ENCODE measurements around the gene ATP6V0D1.

Gene ATP6V0D1

DNA sequence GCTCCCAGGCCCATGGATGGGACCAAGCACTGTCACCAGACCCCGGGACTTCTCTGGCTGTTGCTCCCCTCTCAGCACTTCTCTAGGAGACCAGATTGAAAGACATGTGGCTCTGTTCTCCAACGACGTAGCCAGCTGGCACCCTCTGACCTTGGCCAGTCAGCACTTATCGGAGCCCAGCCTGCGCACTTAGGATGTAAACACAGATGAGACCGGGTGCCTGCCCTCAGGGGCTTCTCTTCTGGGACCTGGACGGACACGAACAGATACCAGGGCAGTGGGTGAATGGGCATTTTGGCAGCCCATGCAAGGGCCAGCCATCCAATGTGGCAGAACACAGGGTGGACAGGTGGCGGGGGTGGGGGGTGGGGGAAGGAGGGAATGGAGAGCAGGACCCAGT is 71.3 kb downstream of the ATP6V0D1 start:
- DNase-seq (ENCODE audit: low read depth in 2 of 3, low spot score in 2 of 3) = no peak

GRCh38 chr16:67407788-67408452 is 73.0 kb downstream of the ATP6V0D1 start:
- DNase-seq (ENCODE audit: low read depth in 2 of 3, low spot score in 2 of 3) = no peak

DNA sequence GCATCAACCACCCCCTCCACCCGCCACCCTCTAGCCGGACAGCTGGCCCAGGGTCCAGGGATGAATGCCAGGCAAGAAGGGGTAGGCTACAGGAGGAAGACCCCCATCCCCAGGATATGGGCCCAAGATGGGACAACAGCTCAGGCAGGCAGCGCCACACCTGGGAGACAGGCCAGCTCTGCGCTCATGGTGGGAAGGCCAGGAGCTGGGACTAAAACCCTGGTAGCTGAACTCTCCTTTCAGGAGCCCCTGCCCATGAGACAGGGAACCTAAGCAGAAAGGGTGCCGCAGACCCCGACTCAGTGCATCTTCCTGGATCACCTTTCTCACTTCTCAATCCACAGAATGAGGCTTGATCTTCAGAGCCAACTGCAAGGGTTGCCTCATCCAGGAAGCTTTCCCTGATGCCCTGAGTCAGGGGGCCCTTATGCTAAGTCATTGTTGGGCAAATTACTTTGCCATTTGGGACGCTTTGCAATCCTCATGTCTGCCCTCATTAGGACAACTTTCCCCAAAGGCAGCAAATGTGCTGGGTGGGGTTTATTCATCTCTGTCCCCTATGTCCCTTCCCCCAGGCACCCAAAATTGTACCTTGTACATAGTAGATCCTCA is 73.7 kb downstream of the ATP6V0D1 start:
- no peak for DNase-seq (ENCODE audit: low read depth in 2 of 3, low spot score in 2 of 3)

DNA sequence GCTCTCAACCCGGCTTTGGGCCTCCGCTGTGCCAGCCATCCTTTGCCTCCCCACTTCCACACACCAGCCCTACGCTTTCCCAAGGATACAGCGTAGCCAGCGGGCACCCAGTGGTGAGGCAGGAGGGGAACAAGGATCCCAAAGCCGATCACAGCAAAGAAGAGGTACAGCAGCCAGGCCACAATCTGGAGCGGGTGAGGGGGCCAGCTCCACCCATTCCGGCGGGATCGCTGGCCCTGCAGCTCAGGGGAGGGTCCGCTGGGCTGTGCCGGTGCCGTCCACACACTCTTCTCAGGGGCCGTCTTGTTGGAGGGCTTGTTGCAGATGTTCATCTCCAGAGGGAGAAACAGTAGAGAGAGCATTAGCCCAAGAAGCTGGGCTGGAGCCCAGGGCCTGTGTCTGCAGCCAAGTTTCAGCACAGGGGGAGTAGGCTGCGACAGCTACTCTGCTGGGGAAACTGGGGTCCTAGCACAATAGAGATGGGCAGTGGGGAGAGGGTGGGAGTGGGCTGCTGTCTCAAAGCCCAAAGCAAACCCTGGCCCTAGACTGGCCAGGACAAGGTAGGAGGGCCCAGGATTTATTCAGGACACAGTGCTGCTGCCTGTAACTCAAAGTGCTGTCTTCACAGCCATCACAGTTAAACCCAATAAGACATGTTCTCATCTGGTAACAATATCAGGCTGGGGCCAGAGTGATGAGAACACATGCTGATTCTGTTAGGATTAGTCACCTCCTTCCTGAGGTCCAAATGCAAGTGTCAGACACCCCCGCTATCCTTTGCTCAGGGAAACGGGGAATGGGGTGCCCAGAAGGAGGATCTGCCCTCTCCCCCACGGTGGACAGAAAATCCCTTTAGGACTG is 74.6 kb downstream of the ATP6V0D1 start:
- no peak for DNase-seq (ENCODE audit: low read depth in 2 of 3, low spot score in 2 of 3)

DNA sequence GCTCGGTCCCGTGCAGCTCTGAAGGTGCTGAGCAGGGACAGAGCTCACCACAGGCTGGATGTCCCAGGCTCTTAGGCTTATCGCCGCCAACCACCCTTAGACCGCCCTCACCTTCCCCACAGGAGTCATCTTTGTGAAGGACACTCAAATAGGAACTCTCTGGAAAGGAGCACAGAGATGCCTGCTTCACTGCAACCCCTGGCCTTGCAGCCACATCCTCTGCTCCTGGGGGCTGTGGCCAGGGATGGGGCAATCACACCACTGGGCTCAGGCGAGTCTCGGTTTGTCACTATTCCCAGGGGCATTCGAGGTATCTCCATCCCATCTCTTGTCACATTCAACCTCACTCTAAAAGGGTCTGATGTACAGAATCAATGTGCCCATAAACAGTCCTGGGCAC is 75.6 kb downstream of the ATP6V0D1 start:
- no peak for DNase-seq (ENCODE audit: low read depth in 2 of 3, low spot score in 2 of 3)

DNA sequence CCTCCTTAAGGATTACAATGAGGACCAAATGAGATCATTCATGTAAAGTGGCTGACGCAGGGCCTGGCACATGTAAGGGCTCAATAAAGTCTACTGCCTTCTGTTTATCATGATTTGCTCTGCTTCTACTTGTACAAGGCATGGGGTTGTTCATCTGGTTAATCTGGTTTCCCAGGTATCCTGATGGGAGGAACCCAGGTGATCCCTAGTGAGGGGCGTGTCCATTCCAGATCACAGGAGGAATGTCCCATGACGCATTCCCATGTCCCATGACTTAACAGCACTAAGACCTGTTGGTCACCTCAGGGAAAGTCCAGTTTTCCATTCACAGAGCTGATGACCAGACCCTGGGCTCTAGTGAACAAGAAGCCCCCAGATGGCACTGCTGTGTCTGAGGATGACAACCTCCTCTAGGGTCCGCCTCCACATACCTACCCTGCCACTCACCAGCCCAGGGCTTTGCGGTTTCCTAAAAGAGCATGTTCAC is 76.2 kb downstream of the ATP6V0D1 start:
- no peak for DNase-seq (ENCODE audit: low read depth in 2 of 3, low spot score in 2 of 3)

DNA sequence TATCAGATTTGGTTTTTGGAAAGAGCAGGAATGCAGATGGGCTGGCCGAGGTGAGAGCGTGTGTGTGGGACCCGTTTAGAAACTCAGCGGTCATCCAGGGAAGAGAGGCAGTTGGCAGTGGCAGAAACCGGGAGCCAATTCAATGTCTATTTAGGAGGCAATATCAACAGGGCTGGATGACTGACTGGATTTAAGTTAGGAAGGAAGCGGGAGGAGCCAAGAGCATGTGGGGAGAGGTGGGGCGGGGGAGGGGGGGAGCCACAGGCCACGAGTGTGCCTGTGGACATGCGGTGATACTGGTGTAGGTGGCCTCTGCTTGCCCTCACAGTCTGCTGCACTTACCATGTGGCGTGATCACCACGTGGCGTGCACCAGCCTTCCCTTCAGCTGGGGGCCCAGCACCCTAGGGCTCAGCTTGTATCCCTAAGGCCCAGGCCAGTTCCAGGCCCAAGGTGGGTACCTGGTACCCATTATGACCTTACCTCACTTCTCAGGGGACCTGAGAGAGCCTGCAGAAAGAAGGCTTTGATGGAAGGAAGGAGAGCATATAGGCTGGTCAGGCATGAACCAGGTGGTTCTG is 76.9 kb downstream of the ATP6V0D1 start:
- no peak for DNase-seq (ENCODE audit: low read depth in 2 of 3, low spot score in 2 of 3)

DNA sequence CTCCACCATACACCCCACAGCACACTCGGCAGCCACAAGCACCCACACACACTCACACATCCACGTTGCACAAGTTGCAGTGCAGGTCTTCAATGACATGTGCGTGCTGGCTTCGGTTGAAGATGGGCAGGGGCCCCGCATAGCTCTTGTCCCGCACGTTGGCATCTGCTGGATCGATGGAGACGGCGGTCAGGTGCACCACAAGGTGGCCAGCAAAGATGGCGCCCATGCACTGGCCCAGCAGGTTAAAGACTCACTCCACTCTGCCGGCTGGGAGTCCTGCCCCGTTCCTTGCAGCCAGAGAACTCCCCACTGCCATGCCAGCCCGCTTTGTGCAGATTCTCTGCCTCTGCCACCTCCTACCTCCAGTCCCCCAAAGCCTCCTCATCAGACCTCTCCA is 80.1 kb downstream of the ATP6V0D1 start:
- DNase-seq (ENCODE audit: low read depth in 2 of 3, low spot score in 2 of 3) = no peak

DNA sequence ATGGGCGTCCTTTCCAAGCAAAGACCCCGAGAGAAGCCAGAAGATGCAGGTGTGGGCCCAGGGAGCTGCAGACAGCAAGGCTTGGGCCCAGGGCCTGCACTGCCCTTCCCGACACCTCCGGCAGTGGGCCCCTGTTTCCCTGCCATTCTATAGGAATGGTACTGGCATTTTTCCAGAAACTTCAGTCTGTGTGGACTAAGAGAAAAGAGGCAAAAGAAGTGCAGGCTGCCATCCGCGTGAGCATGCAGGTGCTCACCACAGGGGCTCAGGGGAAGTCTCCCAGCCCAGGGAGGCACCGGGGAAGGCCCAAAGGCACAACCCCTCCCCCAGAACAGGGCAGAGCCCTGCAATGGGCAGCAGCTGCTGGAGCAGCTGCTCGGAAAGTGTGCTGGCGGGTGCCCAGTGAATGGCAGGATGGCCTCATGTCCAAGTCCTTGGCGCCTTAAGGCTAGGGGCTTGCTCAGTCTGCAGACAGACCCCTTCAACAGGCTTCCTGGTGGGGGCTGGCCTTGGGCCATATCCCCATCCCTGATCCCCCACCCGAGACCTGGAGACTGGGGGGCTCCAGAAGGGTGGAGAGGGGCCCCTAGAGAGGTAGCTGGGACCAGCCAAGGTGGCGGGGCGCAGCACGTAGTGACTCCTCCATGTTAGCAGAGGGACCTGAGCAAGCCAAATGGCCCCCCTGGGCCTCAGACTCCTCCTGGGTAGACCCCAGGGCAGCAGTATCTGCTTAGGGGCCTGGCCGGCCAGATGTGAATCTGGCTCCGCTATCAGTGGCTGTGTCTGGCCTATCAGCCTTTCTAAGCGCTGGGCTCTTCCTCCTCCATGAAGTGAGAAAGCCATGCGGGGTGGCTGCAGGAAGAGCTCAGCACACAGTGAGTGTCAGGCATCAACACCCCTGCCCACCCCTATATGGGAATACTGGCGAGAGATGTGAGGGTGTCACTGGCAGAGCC is 80.9 kb downstream of the ATP6V0D1 start:
- DNase-seq (ENCODE audit: low read depth in 2 of 3, low spot score in 2 of 3) = no peak

- DNase-seq (ENCODE audit: low read depth in 2 of 3, low spot score in 2 of 3) = peak in 1 of 3 experiments; percentile 54
Measured at GRCh38 chr16:67399218-67399733, 81.7 kb downstream of the ATP6V0D1 start.

GRCh38 chr16:67398546-67399217 is 82.3 kb downstream of the ATP6V0D1 start:
- DNase-seq (ENCODE audit: low read depth in 2 of 3, low spot score in 2 of 3) = no peak

GRCh38 chr16:67397812-67398545 is 83.0 kb downstream of the ATP6V0D1 start:
- DNase-seq (ENCODE audit: low read depth in 2 of 3, low spot score in 2 of 3) = no peak

GRCh38 chr16:67397036-67397801 is 83.7 kb downstream of the ATP6V0D1 start:
- no peak for DNase-seq (ENCODE audit: low read depth in 2 of 3, low spot score in 2 of 3)

- no peak for DNase-seq (ENCODE audit: low read depth in 2 of 3, low spot score in 2 of 3)
Measured at GRCh38 chr16:67396159-67397035, 84.6 kb downstream of the ATP6V0D1 start.

DNA sequence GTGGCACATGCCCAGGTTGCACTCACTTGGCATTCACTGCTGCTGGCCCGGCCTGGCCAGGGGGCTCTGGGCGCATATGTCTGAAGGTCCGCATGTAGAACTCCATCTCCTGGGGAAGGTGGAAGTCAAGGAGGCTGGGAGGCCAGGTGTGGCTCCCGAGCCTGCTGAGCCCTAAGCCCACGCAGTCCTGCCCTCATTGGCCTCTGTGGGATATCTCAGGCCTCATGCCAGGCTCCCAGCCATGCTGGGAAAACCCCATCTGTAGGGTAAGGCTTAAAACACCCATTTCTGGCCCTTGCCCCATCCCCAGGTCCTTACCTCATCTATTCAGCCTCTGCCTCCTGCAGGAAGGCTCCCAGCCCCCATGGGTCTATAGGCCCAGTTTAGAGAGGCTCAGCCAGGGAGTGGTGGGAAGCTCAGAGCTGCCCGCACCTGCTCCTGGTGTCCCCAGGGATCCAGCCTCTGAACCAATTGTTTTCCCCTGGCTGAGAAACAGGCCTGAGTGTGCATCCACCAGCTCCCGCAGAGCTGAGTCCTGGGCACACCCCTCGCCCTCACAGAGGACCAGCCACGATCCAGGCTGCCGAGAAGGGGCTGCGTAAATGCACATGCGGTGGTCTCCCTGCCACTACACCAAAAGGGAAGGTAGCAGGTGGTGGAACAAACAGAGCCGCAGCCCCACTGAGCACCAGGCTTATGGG is 85.3 kb downstream of the ATP6V0D1 start:
- DNase-seq (ENCODE audit: low read depth in 2 of 3, low spot score in 2 of 3) = no peak

- no peak for DNase-seq (ENCODE audit: low read depth in 2 of 3, low spot score in 2 of 3)
Measured at GRCh38 chr16:67395105-67395457, 85.9 kb downstream of the ATP6V0D1 start.

Data from activated CD8-positive, alpha-beta memory T cell treated with anti-CD3 and anti-CD28 coated beads for 48 hours (primary cell).